ENCODE results near the gene CFAP141.

Gene CFAP141

GRCh38 chr1:154212083-154212482, 6.0 kb upstream of the CFAP141 start:
- TF ChIP-seq, protein P1, sequence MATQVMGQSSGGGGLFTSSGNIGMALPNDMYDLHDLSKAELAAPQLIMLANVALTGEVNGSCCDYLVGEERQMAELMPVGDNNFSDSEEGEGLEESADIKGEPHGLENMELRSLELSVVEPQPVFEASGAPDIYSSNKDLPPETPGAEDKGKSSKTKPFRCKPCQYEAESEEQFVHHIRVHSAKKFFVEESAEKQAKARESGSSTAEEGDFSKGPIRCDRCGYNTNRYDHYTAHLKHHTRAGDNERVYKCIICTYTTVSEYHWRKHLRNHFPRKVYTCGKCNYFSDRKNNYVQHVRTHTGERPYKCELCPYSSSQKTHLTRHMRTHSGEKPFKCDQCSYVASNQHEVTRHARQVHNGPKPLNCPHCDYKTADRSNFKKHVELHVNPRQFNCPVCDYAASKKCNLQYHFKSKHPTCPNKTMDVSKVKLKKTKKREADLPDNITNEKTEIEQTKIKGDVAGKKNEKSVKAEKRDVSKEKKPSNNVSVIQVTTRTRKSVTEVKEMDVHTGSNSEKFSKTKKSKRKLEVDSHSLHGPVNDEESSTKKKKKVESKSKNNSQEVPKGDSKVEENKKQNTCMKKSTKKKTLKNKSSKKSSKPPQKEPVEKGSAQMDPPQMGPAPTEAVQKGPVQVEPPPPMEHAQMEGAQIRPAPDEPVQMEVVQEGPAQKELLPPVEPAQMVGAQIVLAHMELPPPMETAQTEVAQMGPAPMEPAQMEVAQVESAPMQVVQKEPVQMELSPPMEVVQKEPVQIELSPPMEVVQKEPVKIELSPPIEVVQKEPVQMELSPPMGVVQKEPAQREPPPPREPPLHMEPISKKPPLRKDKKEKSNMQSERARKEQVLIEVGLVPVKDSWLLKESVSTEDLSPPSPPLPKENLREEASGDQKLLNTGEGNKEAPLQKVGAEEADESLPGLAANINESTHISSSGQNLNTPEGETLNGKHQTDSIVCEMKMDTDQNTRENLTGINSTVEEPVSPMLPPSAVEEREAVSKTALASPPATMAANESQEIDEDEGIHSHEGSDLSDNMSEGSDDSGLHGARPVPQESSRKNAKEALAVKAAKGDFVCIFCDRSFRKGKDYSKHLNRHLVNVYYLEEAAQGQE (IDR thresholded peaks at IDR 0.05; ENCODE audit: insufficient read depth in 1 of 2, low read depth in 2 of 2, low read length in 2 of 2) = no peak
- TF ChIP-seq FOXP2 (optimal IDR thresholded peaks at IDR 0.05; ENCODE audit: borderline replicate concordance, extremely low read depth, extremely low read length, insufficient read depth) (no peak), POLR2AphosphoS5 (IDR thresholded peaks at IDR 0.05; ENCODE audit: low read depth, low read length) (no peak), SIN3A (IDR thresholded peaks at IDR 0.05; ENCODE audit: borderline replicate concordance, insufficient read depth, low read length) (no peak), TAF1 (IDR thresholded peaks at IDR 0.05; ENCODE audit: borderline replicate concordance, insufficient read depth, low read length) (no peak)

- no peak for TF ChIP-seq POLR2AphosphoS5 (IDR thresholded peaks at IDR 0.05; ENCODE audit: low read depth, low read length)
- TF ChIP-seq, protein P1 (IDR thresholded peaks at IDR 0.05; ENCODE audit: insufficient read depth in 1 of 2, low read depth in 2 of 2, low read length in 2 of 2) = no peak
- no peak for TF ChIP-seq SIN3A (IDR thresholded peaks at IDR 0.05; ENCODE audit: borderline replicate concordance, insufficient read depth, low read length)
- no peak for TF ChIP-seq FOXP2 (optimal IDR thresholded peaks at IDR 0.05; ENCODE audit: borderline replicate concordance, extremely low read depth, extremely low read length, insufficient read depth)
- TF ChIP-seq TAF1 (IDR thresholded peaks at IDR 0.05; ENCODE audit: borderline replicate concordance, insufficient read depth, low read length) = no peak
Measured at GRCh38 chr1:154208677-154209388, 2.7 kb upstream of the CFAP141 start.

- TF ChIP-seq, protein P1 (IDR thresholded peaks at IDR 0.05; ENCODE audit: insufficient read depth in 1 of 2, low read depth in 2 of 2, low read length in 2 of 2) = no peak
- TF ChIP-seq SIN3A (IDR thresholded peaks at IDR 0.05; ENCODE audit: borderline replicate concordance, insufficient read depth, low read length) (no peak), TAF1 (IDR thresholded peaks at IDR 0.05; ENCODE audit: borderline replicate concordance, insufficient read depth, low read length) (no peak), FOXP2 (optimal IDR thresholded peaks at IDR 0.05; ENCODE audit: borderline replicate concordance, extremely low read depth, extremely low read length, insufficient read depth) (no peak), POLR2AphosphoS5 (IDR thresholded peaks at IDR 0.05; ENCODE audit: low read depth, low read length) (no peak)
Measured at GRCh38 chr1:154207262-154207661, 1.1 kb upstream of the CFAP141 start.

- TF ChIP-seq, protein P1 (IDR thresholded peaks at IDR 0.05; ENCODE audit: insufficient read depth in 1 of 2, low read depth in 2 of 2, low read length in 2 of 2) = no peak
- TF ChIP-seq FOXP2 (optimal IDR thresholded peaks at IDR 0.05; ENCODE audit: borderline replicate concordance, extremely low read depth, extremely low read length, insufficient read depth) (no peak), TAF1 (IDR thresholded peaks at IDR 0.05; ENCODE audit: borderline replicate concordance, insufficient read depth, low read length) (no peak), POLR2AphosphoS5 (IDR thresholded peaks at IDR 0.05; ENCODE audit: low read depth, low read length) (no peak), SIN3A (IDR thresholded peaks at IDR 0.05; ENCODE audit: borderline replicate concordance, insufficient read depth, low read length) (no peak)
Measured at GRCh38 chr1:154199563-154199879, 6.6 kb downstream of the CFAP141 start.

All from PFSK-1 (cell line).